HEK293 (cell line): ENCODE measurements around the gene BACE1-AS.

Source experiments
- CTCF ChIA-PET: fragments of 350-600 bp; formaldehyde crosslinking; extraction: SDS; loops from one replicate; lab custom pipeline; 2021; ENCODE audit warnings: antibody characterized with exemption; lab: Yijun Ruan, JAX
- POLR2A ChIA-PET: fragments of 300-600 bp; formaldehyde crosslinking; extraction: SDS; loops from one replicate; lab custom pipeline; 2020; ENCODE audit warnings: antibody characterized with exemption, inconsistent platforms; lab: Yijun Ruan, JAX
- H3K27ac ChIP-seq: fragments of 200-500 bp; sonication (Bioruptor generic); 2 replicates; pipeline ENCODE4 v1.5.1; 2014; ENCODE audit warnings: low read depth, low read length, control low read depth, inconsistent platforms; ENCODE audit errors: extremely low read depth
- H3K36me3 ChIP-seq, 2 experiments: fragments of 200-500 bp in 1 of 2; sonication (Bioruptor generic) in 1 of 2; 1 replicate in 1 of 2; 2 replicates in 1 of 2; pipeline ENCODE4 v1.5.1; 2014 to 2017; ENCODE audit warnings: inconsistent platforms in 2 of 2, low read length in 2 of 2; ENCODE audit not compliant: control insufficient read depth in 2 of 2, insufficient read depth in 1 of 2
- H3K4me1 ChIP-seq: fragments of 200-500 bp; sonication (Bioruptor generic); 2 replicates; pipeline ENCODE4 v1.5.1; 2014; ENCODE audit warnings: mild to moderate bottlenecking, low read length, inconsistent platforms; ENCODE audit not compliant: control insufficient read depth, insufficient read depth
- H3K4me3 ChIP-seq: 2 replicates; pipeline ENCODE4 v1.5.1; 2011; ENCODE audit warnings: low read depth, mild to moderate bottlenecking, control low read depth, low read length, moderate library complexity
- H3K9me3 ChIP-seq: fragments of 200-500 bp; sonication (Bioruptor generic); 2 replicates; pipeline ENCODE4 v1.5.1; 2014; ENCODE audit warnings: low read depth, low read length, inconsistent platforms; ENCODE audit not compliant: control insufficient read depth, insufficient read depth
- HOXA7 ChIP-seq: sonication (generic); formaldehyde crosslinking; IDR thresholded peaks from 2 replicates; pipeline ENCODE4 v1.8.1; 2022; ENCODE audit warnings: missing genetic modification reagents, borderline replicate concordance
- MYNN ChIP-seq: fragments of 450-650 bp; formaldehyde crosslinking; IDR thresholded peaks from 2 replicates; pipeline ENCODE4 v1.5.1; 2016; ENCODE audit warnings: missing biosample characterization, missing genetic modification characterization, borderline replicate concordance
- REST ChIP-seq: fragments of 450-650 bp; formaldehyde crosslinking; IDR thresholded peaks from 2 replicates; pipeline ENCODE4 v1.5.1; 2016; ENCODE audit warnings: missing biosample characterization, missing genetic modification characterization
- ZBTB17 ChIP-seq: fragments of 450-650 bp; formaldehyde crosslinking; IDR thresholded peaks from 2 replicates; pipeline ENCODE4 v1.5.1; 2016; ENCODE audit warnings: missing biosample characterization, missing genetic modification characterization
- ZFHX2 ChIP-seq: fragments of 450-650 bp; formaldehyde crosslinking; conservative IDR thresholded peaks from 2 replicates; pipeline ENCODE4 v1.5.1; 2016; ENCODE audit warnings: missing biosample characterization, missing genetic modification characterization
- ZFP3 ChIP-seq: fragments of 450-650 bp; formaldehyde crosslinking; IDR thresholded peaks from 2 replicates; pipeline ENCODE4 v1.5.1; 2016; ENCODE audit warnings: low read depth, missing biosample characterization, missing genetic modification characterization
- ZFP41 ChIP-seq: fragments of 450-650 bp; formaldehyde crosslinking; IDR thresholded peaks from 2 replicates; pipeline ENCODE4 v1.5.1; 2016; ENCODE audit warnings: missing biosample characterization, missing genetic modification characterization, borderline replicate concordance
- ZNF175 ChIP-seq: fragments of 450-650 bp; formaldehyde crosslinking; IDR thresholded peaks from 2 replicates; pipeline ENCODE4 v1.5.1; 2016; ENCODE audit warnings: missing biosample characterization, missing genetic modification characterization
- ZNF18 ChIP-seq: fragments of 450-650 bp; formaldehyde crosslinking; IDR thresholded peaks from 2 replicates; pipeline ENCODE4 v1.5.1; 2016; ENCODE audit warnings: missing biosample characterization, missing genetic modification characterization
- ZNF274 ChIP-seq, 2 experiments: fragments of 200-500 bp in 1 of 2; fragments of 450-650 bp in 1 of 2; sonication (Bioruptor generic) in 1 of 2; formaldehyde crosslinking in 1 of 2; IDR thresholded peaks; 2 replicates each; pipeline versions ENCODE4 v1.5.1 to v1.6.1; 2014 to 2016; ENCODE audit warnings: borderline replicate concordance in 1 of 2, inconsistent platforms in 1 of 2, low read length in 1 of 2, missing biosample characterization in 1 of 2, missing genetic modification characterization in 1 of 2
- ZNF404 ChIP-seq: fragments of 450-650 bp; formaldehyde crosslinking; IDR thresholded peaks from 2 replicates; pipeline ENCODE4 v1.5.1; 2017; ENCODE audit warnings: missing biosample characterization, missing genetic modification characterization
- ZNF514 ChIP-seq: fragments of 450-650 bp; formaldehyde crosslinking; IDR thresholded peaks from 2 replicates; pipeline ENCODE4 v1.5.1; 2016; ENCODE audit warnings: missing biosample characterization, missing genetic modification characterization
- ZNF558 ChIP-seq: fragments of 450-650 bp; formaldehyde crosslinking; IDR thresholded peaks from 2 replicates; pipeline ENCODE4 v1.5.1; 2016; ENCODE audit warnings: missing biosample characterization, missing genetic modification characterization
- ZNF560 ChIP-seq: fragments of 450-650 bp; formaldehyde crosslinking; IDR thresholded peaks from 2 replicates; pipeline ENCODE4 v1.5.1; 2017; ENCODE audit warnings: missing biosample characterization, missing genetic modification characterization, borderline replicate concordance
- ZNF624 ChIP-seq: fragments of 450-650 bp; formaldehyde crosslinking; IDR thresholded peaks from 2 replicates; pipeline ENCODE4 v1.5.1; 2017; ENCODE audit warnings: missing biosample characterization, missing genetic modification characterization
- ZNF629 ChIP-seq: fragments of 450-650 bp; formaldehyde crosslinking; IDR thresholded peaks from 2 replicates; pipeline ENCODE4 v1.5.1; 2017; ENCODE audit warnings: missing biosample characterization, missing genetic modification characterization
- ZNF645 ChIP-seq: fragments of 450-650 bp; formaldehyde crosslinking; IDR thresholded peaks from 2 replicates; pipeline ENCODE4; 2016; ENCODE audit warnings: missing biosample characterization, missing genetic modification characterization
- ZNF670 ChIP-seq: fragments of 450-650 bp; formaldehyde crosslinking; IDR thresholded peaks from 2 replicates; pipeline ENCODE4 v1.5.1; 2016; ENCODE audit warnings: missing biosample characterization, missing genetic modification characterization, low read depth
- ZNF747 ChIP-seq: fragments of 450-650 bp; formaldehyde crosslinking; IDR thresholded peaks from 2 replicates; pipeline ENCODE4 v1.5.1; 2016; ENCODE audit warnings: missing biosample characterization, missing genetic modification characterization
- ZNF837 ChIP-seq: fragments of 450-650 bp; formaldehyde crosslinking; IDR thresholded peaks from 2 replicates; pipeline ENCODE4 v1.5.1; 2016; ENCODE audit warnings: missing biosample characterization, missing genetic modification characterization
- ZSCAN23 ChIP-seq: fragments of 450-650 bp; formaldehyde crosslinking; IDR thresholded peaks from 2 replicates; pipeline ENCODE4 v1.5.1; 2016; ENCODE audit warnings: missing biosample characterization, missing genetic modification characterization

Gene BACE1-AS

GRCh38 chr11:117281869-117282268 lies 9.3 kb upstream of the BACE1-AS start:
- TF ChIP-seq ZFP41 (tag by site-specific recombination) (no peak), ZNF837 (tag by site-specific recombination) (no peak), ZNF514 (no peak), ZNF18 (tag by site-specific recombination) (no peak), ZNF404 (tag by site-specific recombination) (no peak), ZNF629 (no peak), ZFHX2 (tag by site-specific recombination) (no peak), ZNF670 (tag by site-specific recombination) (no peak)
- TF ChIP-seq, all 188 proteins: peak for 0
- no peak overlapping the region for H3K4me3 ChIP-seq
- H3K27ac ChIP-seq, result no peak overlapping the region
- no peaks in the 10 kb centered on the region for H3K4me1 ChIP-seq
- ChIA-PET CTCF (interaction anchor here (0.7 kb wide), 1 partner anchor 613 kb away, joined by 3 read pairs; no protein-coding TSS in a partner anchor), POLR2A (no interaction called here)
- no peaks in the 10 kb centered on the region for H3K9me3 ChIP-seq
- peaks cover 3 to 70% of the 10 kb centered on the region in 2 experiments for H3K36me3 ChIP-seq

- no peaks in the 10 kb centered on the region for H3K9me3 ChIP-seq
- H3K36me3 ChIP-seq, result peaks cover 3 to 79% of the 10 kb centered on the region in 2 experiments
- POLR2A ChIA-PET, result no interaction called here
- H3K4me3 ChIP-seq, result no peak overlapping the region
- H3K27ac ChIP-seq, result no peak overlapping the region
- TF ChIP-seq ZBTB17 (no peak), ZSCAN23 (tag by site-specific recombination) (no peak), ZNF274 (IDR thresholded peaks at IDR 0.05; ENCODE audit: low read length) (no peak), ZNF274 (tag by site-specific recombination; IDR thresholded peaks at IDR 0.05; ENCODE audit: borderline replicate concordance) (no peak), ZNF560 (no peak), ZNF558 (no peak), HOXA7 (CRISPR knock-in tag) (no peak), ZNF747 (tag by site-specific recombination) (no peak), REST (tag by site-specific recombination) (no peak), ZNF175 (tag by site-specific recombination) (no peak), ZNF624 (no peak), ZNF645 (no peak), MYNN (no peak), ZFP3 (tag by site-specific recombination) (no peak)
- CTCF ChIA-PET, result no interaction called here
- no peaks in the 10 kb centered on the region for H3K4me1 ChIP-seq
Measured at GRCh38 chr11:117282956-117283355, 8.2 kb upstream of the BACE1-AS start.
